ENCODE results near the gene FILIP1.

FILIP1 gene

GRCh38 chr6:75350156-75350555 lies 143.4 kb downstream of the FILIP1 start:
- H3K4me3 ChIP-seq (ENCODE audit: insufficient read length, low read depth): peak overlapping the region; percentile 48
- no peaks in the 10 kb centered on the region for H3K27me3 ChIP-seq (ENCODE audit: insufficient read depth, insufficient read length)
- TF ChIP-seq YY1 (IDR thresholded peaks at IDR 0.05; ENCODE audit: insufficient read depth, insufficient read length) (no peak), SUZ12 (IDR thresholded peaks at IDR 0.05; ENCODE audit: extremely low read depth, insufficient read depth, insufficient read length) (no peak), ZNF274 (IDR thresholded peaks at IDR 0.05; ENCODE audit: low read depth, low read length) (no peak)
- H3K9ac ChIP-seq (ENCODE audit: insufficient read length, low read depth): no peak overlapping the region
- no peaks in the 10 kb centered on the region for H3K36me3 ChIP-seq (ENCODE audit: insufficient read depth, insufficient read length, low read length)
- no peaks in the 10 kb centered on the region for H3K4me1 ChIP-seq (ENCODE audit: insufficient read depth, insufficient read length)
- H3K9me3 ChIP-seq (ENCODE audit: insufficient read depth, low read length): no peaks in the 10 kb centered on the region
- no peak for DNase-seq (ENCODE audit: low read depth, low spot score)

GRCh38 chr6:75349262-75349984 lies 144.2 kb downstream of the FILIP1 start:
- Histone ChIP-seq H3K9ac (ENCODE audit: insufficient read length, low read depth) (peak overlapping the region; percentile 72), H3K27me3 (ENCODE audit: insufficient read depth, insufficient read length) (no peaks in the 10 kb centered on the region), H3K4me3 (ENCODE audit: insufficient read length, low read depth) (peak overlapping the region; percentile 48), H3K36me3 (ENCODE audit: insufficient read depth, insufficient read length, low read length) (no peaks in the 10 kb centered on the region), H3K9me3 (ENCODE audit: insufficient read depth, low read length) (no peaks in the 10 kb centered on the region), H3K4me1 (ENCODE audit: insufficient read depth, insufficient read length) (no peaks in the 10 kb centered on the region)
- no peak for TF ChIP-seq ZNF274 (IDR thresholded peaks at IDR 0.05; ENCODE audit: low read depth, low read length)
- TF ChIP-seq SUZ12 (IDR thresholded peaks at IDR 0.05; ENCODE audit: extremely low read depth, insufficient read depth, insufficient read length): no peak
- TF ChIP-seq YY1 (IDR thresholded peaks at IDR 0.05; ENCODE audit: insufficient read depth, insufficient read length): no peak
- no peak for DNase-seq (ENCODE audit: low read depth, low spot score)

GRCh38 chr6:75348882-75349261 lies 144.7 kb downstream of the FILIP1 start:
- no peaks in the 10 kb centered on the region for H3K9me3 ChIP-seq (ENCODE audit: insufficient read depth, low read length)
- no peaks in the 10 kb centered on the region for H3K27me3 ChIP-seq (ENCODE audit: insufficient read depth, insufficient read length)
- no peak overlapping the region for H3K9ac ChIP-seq (ENCODE audit: insufficient read length, low read depth)
- TF ChIP-seq YY1 (IDR thresholded peaks at IDR 0.05; ENCODE audit: insufficient read depth, insufficient read length) (no peak), ZNF274 (IDR thresholded peaks at IDR 0.05; ENCODE audit: low read depth, low read length) (no peak), SUZ12 (IDR thresholded peaks at IDR 0.05; ENCODE audit: extremely low read depth, insufficient read depth, insufficient read length) (no peak)
- no peak overlapping the region for H3K4me3 ChIP-seq (ENCODE audit: insufficient read length, low read depth)
- H3K36me3 ChIP-seq (ENCODE audit: insufficient read depth, insufficient read length, low read length): no peaks in the 10 kb centered on the region
- no peaks in the 10 kb centered on the region for H3K4me1 ChIP-seq (ENCODE audit: insufficient read depth, insufficient read length)
- DNase-seq (ENCODE audit: low read depth, low spot score): no peak

- DNase-seq (ENCODE audit: low read depth, low spot score): no peak
- no peak for TF ChIP-seq YY1 (IDR thresholded peaks at IDR 0.05; ENCODE audit: insufficient read depth, insufficient read length)
- no peak for TF ChIP-seq ZNF274 (IDR thresholded peaks at IDR 0.05; ENCODE audit: low read depth, low read length)
- no peak for TF ChIP-seq SUZ12 (IDR thresholded peaks at IDR 0.05; ENCODE audit: extremely low read depth, insufficient read depth, insufficient read length)
- no peaks in the 10 kb centered on the region for H3K36me3 ChIP-seq (ENCODE audit: insufficient read depth, insufficient read length, low read length)
- no peak overlapping the region for H3K4me3 ChIP-seq (ENCODE audit: insufficient read length, low read depth)
- no peak overlapping the region for H3K9ac ChIP-seq (ENCODE audit: insufficient read length, low read depth)
- H3K9me3 ChIP-seq (ENCODE audit: insufficient read depth, low read length): no peaks in the 10 kb centered on the region
- no peaks in the 10 kb centered on the region for H3K27me3 ChIP-seq (ENCODE audit: insufficient read depth, insufficient read length)
- H3K4me1 ChIP-seq (ENCODE audit: insufficient read depth, insufficient read length): no peaks in the 10 kb centered on the region
These were observed 145.5 kb downstream of the FILIP1 start for GRCh38 chr6:75347898-75348610.

- Histone ChIP-seq H3K4me1 (ENCODE audit: insufficient read depth, insufficient read length) (no peaks in the 10 kb centered on the region), H3K9ac (ENCODE audit: insufficient read length, low read depth) (no peak overlapping the region), H3K9me3 (ENCODE audit: insufficient read depth, low read length) (no peaks in the 10 kb centered on the region), H3K27me3 (ENCODE audit: insufficient read depth, insufficient read length) (no peaks in the 10 kb centered on the region), H3K4me3 (ENCODE audit: insufficient read length, low read depth) (no peak overlapping the region), H3K36me3 (ENCODE audit: insufficient read depth, insufficient read length, low read length) (no peaks in the 10 kb centered on the region)
- no peak for DNase-seq (ENCODE audit: low read depth, low spot score)
- TF ChIP-seq ZNF274 (IDR thresholded peaks at IDR 0.05; ENCODE audit: low read depth, low read length): no peak
- TF ChIP-seq SUZ12 (IDR thresholded peaks at IDR 0.05; ENCODE audit: extremely low read depth, insufficient read depth, insufficient read length): no peak
- TF ChIP-seq YY1 (IDR thresholded peaks at IDR 0.05; ENCODE audit: insufficient read depth, insufficient read length): no peak
These were observed 148.2 kb downstream of the FILIP1 start for GRCh38 chr6:75345413-75345812.

GRCh38 chr6:75344455-75344854 lies 149.1 kb downstream of the FILIP1 start:
- Histone ChIP-seq H3K9me3 (ENCODE audit: insufficient read depth, low read length) (no peaks in the 10 kb centered on the region), H3K9ac (ENCODE audit: insufficient read length, low read depth) (no peak overlapping the region), H3K27me3 (ENCODE audit: insufficient read depth, insufficient read length) (no peaks in the 10 kb centered on the region), H3K4me3 (ENCODE audit: insufficient read length, low read depth) (no peak overlapping the region), H3K4me1 (ENCODE audit: insufficient read depth, insufficient read length) (no peaks in the 10 kb centered on the region), H3K36me3 (ENCODE audit: insufficient read depth, insufficient read length, low read length) (no peaks in the 10 kb centered on the region)
- TF ChIP-seq SUZ12 (IDR thresholded peaks at IDR 0.05; ENCODE audit: extremely low read depth, insufficient read depth, insufficient read length): no peak
- no peak for TF ChIP-seq YY1 (IDR thresholded peaks at IDR 0.05; ENCODE audit: insufficient read depth, insufficient read length)
- TF ChIP-seq ZNF274 (IDR thresholded peaks at IDR 0.05; ENCODE audit: low read depth, low read length): no peak
- no peak for DNase-seq (ENCODE audit: low read depth, low spot score)

GRCh38 chr6:75344021-75344420 lies 149.6 kb downstream of the FILIP1 start:
- Histone ChIP-seq H3K36me3 (ENCODE audit: insufficient read depth, insufficient read length, low read length) (no peaks in the 10 kb centered on the region), H3K9ac (ENCODE audit: insufficient read length, low read depth) (no peak overlapping the region), H3K9me3 (ENCODE audit: insufficient read depth, low read length) (no peaks in the 10 kb centered on the region), H3K4me1 (ENCODE audit: insufficient read depth, insufficient read length) (no peaks in the 10 kb centered on the region), H3K27me3 (ENCODE audit: insufficient read depth, insufficient read length) (no peaks in the 10 kb centered on the region), H3K4me3 (ENCODE audit: insufficient read length, low read depth) (no peak overlapping the region)
- no peak for DNase-seq (ENCODE audit: low read depth, low spot score)
- TF ChIP-seq ZNF274 (IDR thresholded peaks at IDR 0.05; ENCODE audit: low read depth, low read length) (no peak), SUZ12 (IDR thresholded peaks at IDR 0.05; ENCODE audit: extremely low read depth, insufficient read depth, insufficient read length) (no peak), YY1 (IDR thresholded peaks at IDR 0.05; ENCODE audit: insufficient read depth, insufficient read length) (no peak)
